PFSK-1 (cell line): Measurements from ENCODE around the gene TRIL.

Experiments
- FOXP2 ChIP-seq: optimal IDR thresholded peaks from 2 replicates; pipeline ENCODE3; 2011; ENCODE audit warnings: borderline replicate concordance, control low read depth, inconsistent platforms; ENCODE audit not compliant: insufficient read depth; ENCODE audit errors: extremely low read length, extremely low read depth
- POLR2AphosphoS5 ChIP-seq: IDR thresholded peaks from 2 replicates; pipeline ENCODE4 v1.6.1; 2012; ENCODE audit warnings: low read depth, mild to moderate bottlenecking, control low read depth, low read length, moderate library complexity
- SIN3A ChIP-seq: IDR thresholded peaks from 2 replicates; pipeline ENCODE4 v1.6.1; 2012; ENCODE audit warnings: mild to moderate bottlenecking, low read length, moderate library complexity, borderline replicate concordance; ENCODE audit not compliant: insufficient read depth
- TAF1 ChIP-seq: IDR thresholded peaks from 2 replicates; pipeline ENCODE4 v1.6.1; 2012; ENCODE audit warnings: low read length, control low read depth, borderline replicate concordance; ENCODE audit not compliant: insufficient read depth
- TF ChIP-seq, protein P1 (sequence below), 2 experiments: IDR thresholded peaks; 2 replicates each; pipeline versions ENCODE4 v1.6.1 to v1.8.0; 2011 to 2012; ENCODE audit warnings: low read depth in 2 of 2, low read length in 2 of 2, control low read depth in 1 of 2, inconsistent platforms in 1 of 2, mild to moderate bottlenecking in 1 of 2, moderate library complexity in 1 of 2; ENCODE audit not compliant: insufficient read depth in 1 of 2

Gene TRIL

GRCh38 chr7:28988091-28988490 is 30.0 kb upstream of the TRIL start:
- TF ChIP-seq TAF1 (no peak), SIN3A (no peak), FOXP2 (no peak), POLR2AphosphoS5 (no peak)
- TF ChIP-seq, protein P1, sequence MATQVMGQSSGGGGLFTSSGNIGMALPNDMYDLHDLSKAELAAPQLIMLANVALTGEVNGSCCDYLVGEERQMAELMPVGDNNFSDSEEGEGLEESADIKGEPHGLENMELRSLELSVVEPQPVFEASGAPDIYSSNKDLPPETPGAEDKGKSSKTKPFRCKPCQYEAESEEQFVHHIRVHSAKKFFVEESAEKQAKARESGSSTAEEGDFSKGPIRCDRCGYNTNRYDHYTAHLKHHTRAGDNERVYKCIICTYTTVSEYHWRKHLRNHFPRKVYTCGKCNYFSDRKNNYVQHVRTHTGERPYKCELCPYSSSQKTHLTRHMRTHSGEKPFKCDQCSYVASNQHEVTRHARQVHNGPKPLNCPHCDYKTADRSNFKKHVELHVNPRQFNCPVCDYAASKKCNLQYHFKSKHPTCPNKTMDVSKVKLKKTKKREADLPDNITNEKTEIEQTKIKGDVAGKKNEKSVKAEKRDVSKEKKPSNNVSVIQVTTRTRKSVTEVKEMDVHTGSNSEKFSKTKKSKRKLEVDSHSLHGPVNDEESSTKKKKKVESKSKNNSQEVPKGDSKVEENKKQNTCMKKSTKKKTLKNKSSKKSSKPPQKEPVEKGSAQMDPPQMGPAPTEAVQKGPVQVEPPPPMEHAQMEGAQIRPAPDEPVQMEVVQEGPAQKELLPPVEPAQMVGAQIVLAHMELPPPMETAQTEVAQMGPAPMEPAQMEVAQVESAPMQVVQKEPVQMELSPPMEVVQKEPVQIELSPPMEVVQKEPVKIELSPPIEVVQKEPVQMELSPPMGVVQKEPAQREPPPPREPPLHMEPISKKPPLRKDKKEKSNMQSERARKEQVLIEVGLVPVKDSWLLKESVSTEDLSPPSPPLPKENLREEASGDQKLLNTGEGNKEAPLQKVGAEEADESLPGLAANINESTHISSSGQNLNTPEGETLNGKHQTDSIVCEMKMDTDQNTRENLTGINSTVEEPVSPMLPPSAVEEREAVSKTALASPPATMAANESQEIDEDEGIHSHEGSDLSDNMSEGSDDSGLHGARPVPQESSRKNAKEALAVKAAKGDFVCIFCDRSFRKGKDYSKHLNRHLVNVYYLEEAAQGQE (IDR thresholded peaks at IDR 0.05; ENCODE audit: insufficient read depth in 1 of 2, low read depth in 2 of 2, low read length in 2 of 2): no peak

DNA sequence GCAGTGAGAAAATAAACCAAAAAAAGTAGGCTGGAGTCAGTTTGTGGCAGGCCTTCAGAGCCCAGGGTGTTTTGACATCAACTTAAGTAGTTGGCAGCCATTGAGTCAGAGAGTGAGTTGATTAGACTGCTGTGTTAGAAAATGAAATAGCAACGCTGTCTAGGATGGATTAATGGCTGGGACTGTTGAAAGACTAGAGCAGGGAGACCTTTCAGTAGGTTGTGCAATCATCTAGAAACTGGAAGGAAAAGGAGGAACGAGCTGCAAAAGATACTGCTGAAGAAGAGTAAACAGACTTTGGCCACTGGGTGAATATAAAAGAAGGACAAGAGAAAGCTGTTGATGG is 28.6 kb upstream of the TRIL start:
- TF ChIP-seq POLR2AphosphoS5 (no peak), FOXP2 (no peak), TAF1 (no peak)
- TF ChIP-seq, protein P1 (IDR thresholded peaks at IDR 0.05; ENCODE audit: insufficient read depth in 1 of 2, low read depth in 2 of 2, low read length in 2 of 2): no peak

DNA sequence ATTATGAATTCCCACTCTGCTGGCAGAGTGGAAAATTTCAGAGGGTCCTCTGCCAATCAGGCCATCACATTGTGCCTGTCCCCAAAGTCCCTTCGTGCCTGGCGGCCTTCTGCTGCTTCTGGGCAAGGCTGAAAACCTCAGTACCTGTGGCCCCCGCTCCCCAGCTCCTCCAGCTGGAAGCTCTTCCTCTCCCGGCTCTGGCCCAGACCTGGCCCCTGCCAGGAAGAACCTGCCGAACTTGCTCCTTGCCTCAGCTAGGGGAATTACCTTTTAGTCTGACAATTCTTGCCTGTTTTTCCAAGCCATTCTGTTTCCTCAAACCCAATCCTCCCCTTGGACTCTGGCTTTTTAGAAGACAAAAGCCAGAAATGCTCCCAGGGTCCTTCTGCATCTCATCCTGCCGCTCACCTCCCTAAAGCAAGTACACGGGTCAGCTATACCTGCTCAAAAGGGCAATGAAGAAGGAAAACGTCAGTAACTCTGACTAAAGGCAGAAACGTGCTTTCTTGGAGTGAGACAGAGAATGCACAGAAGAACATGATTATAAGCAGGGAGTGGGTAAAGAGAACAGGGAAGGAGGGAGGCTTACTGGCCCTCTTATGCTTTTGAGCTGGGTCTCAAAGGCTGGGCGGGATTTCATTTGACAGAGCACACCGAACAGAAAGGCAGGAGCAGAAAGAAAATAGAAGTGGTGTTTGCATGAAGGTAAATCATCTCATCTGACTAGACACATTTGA is 28.1 kb upstream of the TRIL start:
- TF ChIP-seq FOXP2: no peak
- no peak for TF ChIP-seq POLR2AphosphoS5
- TF ChIP-seq TAF1: no peak
- no peak for TF ChIP-seq SIN3A
- TF ChIP-seq, protein P1 (IDR thresholded peaks at IDR 0.05; ENCODE audit: insufficient read depth in 1 of 2, low read depth in 2 of 2, low read length in 2 of 2): no peak

GRCh38 chr7:28984631-28985030 is 26.5 kb upstream of the TRIL start:
- TF ChIP-seq, protein P1 (IDR thresholded peaks at IDR 0.05; ENCODE audit: insufficient read depth in 1 of 2, low read depth in 2 of 2, low read length in 2 of 2): no peak
- TF ChIP-seq FOXP2 (no peak), SIN3A (no peak), POLR2AphosphoS5 (no peak), TAF1 (no peak)

- TF ChIP-seq SIN3A (no peak), TAF1 (no peak), POLR2AphosphoS5 (no peak), FOXP2 (no peak)
- TF ChIP-seq, protein P1 (IDR thresholded peaks at IDR 0.05; ENCODE audit: insufficient read depth in 1 of 2, low read depth in 2 of 2, low read length in 2 of 2): no peak
Measured at GRCh38 chr7:28984217-28984616, 26.1 kb upstream of the TRIL start.
